HG02610 (cell line): ENCODE data around the gene SLC38A1.

Experiments
- ATAC-seq: cut with Tn5 transposase; IDR thresholded peaks from one replicate; pipeline ENCODE4 v1.9.1; 2021; ENCODE audit warnings: mild to moderate bottlenecking, moderate library complexity; ENCODE audit not compliant: unreplicated experiment

Gene SLC38A1

GRCh38 chr12:46234000-46234399, 34.8 kb downstream of the SLC38A1 start:
- no peak for ATAC-seq

- ATAC-seq = no peak
Observed at GRCh38 chr12:46233423-46233822, 35.4 kb downstream of the SLC38A1 start.

GRCh38 chr12:46230983-46231382, 37.9 kb downstream of the SLC38A1 start:
- no peak for ATAC-seq

- ATAC-seq = no peak
Observed at GRCh38 chr12:46230306-46230705, 38.5 kb downstream of the SLC38A1 start.

- no peak for ATAC-seq
Observed at GRCh38 chr12:46227616-46228015, 41.2 kb downstream of the SLC38A1 start.

GRCh38 chr12:46224386-46224785, 44.5 kb downstream of the SLC38A1 start:
- no peak for ATAC-seq

GRCh38 chr12:46223047-46223446, 45.8 kb downstream of the SLC38A1 start:
- no peak for ATAC-seq

- ATAC-seq = no peak
Observed at GRCh38 chr12:46222636-46223035, 46.2 kb downstream of the SLC38A1 start.

GRCh38 chr12:46221255-46222128, 47.4 kb downstream of the SLC38A1 start:
- no peak for ATAC-seq

- no peak for ATAC-seq
Observed at GRCh38 chr12:46219877-46220655, 48.8 kb downstream of the SLC38A1 start.

- no peak for ATAC-seq
Observed at GRCh38 chr12:46219132-46219876, 49.5 kb downstream of the SLC38A1 start.

GRCh38 chr12:46218322-46219095, 50.3 kb downstream of the SLC38A1 start:
- ATAC-seq = no peak

- ATAC-seq = peak; percentile 53
Observed at GRCh38 chr12:46217541-46218321, 51.1 kb downstream of the SLC38A1 start.

- ATAC-seq = peak; percentile 70
Observed at GRCh38 chr12:46214668-46215436, 54.0 kb downstream of the SLC38A1 start.

GRCh38 chr12:46212108-46212982, 56.5 kb downstream of the SLC38A1 start:
- ATAC-seq = no peak

- ATAC-seq = peak; percentile 17
Observed at GRCh38 chr12:46210873-46211439, 57.9 kb downstream of the SLC38A1 start.
